Measurements from ENCODE around the gene NPIPB12.
"Not testable (repeated sequence)": the region's sequence is repeated elsewhere in the genome, so short reads cannot be mapped to it uniquely, and the experiment has no call there.

NPIPB12 gene

DNA sequence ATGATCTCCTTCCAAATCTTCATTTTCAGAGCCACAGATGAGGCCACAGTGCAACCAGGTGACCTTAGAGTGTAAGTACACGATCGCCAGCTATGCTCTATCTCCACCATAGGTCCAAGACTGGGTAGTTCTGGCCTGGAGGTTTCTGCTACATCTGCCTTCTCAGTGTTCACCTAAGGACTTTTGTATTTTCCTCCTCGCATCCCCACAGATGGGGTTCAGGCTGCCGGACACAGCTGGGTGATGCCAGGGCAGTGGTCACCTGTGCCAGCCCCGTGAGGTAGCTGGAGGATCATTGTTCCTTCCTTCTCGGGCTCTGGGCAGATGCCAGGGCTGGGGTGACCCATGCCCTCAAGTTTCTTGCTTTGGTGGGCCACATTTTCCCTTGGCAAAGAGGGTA lies at the start of gene NPIPB12:
TSS of gene NPIPB12 (minus strand) at position 101 of the 400 bp plus-strand sequence.
- not testable (repeated sequence) for DNase-seq (ENCODE audit: low spot score)

DNA sequence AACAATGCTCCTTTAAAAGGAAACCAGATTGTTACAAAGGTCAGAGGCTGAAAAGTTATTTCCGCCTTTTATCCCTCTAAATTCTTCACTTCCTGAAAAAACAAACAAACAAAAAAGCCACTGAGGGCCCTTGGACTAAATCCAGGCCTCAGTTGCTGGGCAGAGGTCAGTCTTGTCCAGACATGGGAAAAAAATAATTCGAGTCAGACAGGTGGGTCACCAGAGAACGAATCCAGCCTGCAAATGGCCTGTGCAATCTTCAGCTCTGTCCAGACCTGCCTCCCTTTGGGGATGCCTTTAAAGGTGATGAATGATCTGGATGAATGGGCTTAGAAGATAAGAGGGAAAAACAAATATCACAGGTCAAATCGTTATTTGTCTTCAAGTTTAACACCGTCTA lies 15.3 kb upstream of the NPIPB12 start:
- DNase-seq (ENCODE audit: low spot score), result not testable (repeated sequence)

DNA sequence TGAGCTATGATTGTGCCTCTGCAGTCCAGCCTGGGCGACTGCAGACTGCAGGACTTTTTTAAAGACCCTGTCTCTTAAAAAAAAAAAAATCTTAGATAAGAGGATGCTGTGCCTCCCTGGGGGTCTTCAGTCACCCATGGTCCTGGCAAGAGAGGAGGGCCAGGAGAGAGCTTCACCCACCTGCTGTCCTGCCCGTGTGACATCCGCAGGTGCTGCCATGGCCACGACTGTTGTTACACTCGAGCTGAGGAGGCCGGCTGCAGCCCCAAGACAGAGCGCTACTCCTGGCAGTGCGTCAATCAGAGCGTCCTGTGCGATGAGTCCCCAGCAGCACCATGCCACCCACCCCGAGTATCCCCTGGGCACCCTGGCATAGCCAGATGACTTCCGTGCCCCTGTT lies 23.9 kb downstream of the NPIPB12 start:
- not testable (repeated sequence) for DNase-seq (ENCODE audit: low spot score)

DNA sequence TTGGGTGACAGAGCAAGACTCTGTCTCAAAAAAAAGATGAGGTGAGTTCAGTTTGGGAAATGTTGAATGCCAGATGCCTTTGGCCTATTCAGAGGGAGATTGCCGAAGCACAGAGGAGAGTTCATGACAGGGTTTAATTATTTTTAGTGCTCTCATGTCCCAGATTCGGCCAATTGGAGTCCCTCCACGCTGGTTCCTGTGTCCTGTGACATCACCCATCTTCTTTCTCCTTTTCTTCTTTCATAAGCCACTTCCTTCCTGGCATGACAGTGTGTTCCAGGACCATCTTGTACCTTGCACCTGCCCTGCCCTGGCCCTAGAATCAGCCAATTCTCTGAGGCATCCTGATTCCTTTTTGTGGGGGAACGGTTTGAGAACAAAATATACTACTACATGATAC lies 34.1 kb downstream of the NPIPB12 start:
- DNase-seq (ENCODE audit: low spot score), result not testable (repeated sequence)

DNA sequence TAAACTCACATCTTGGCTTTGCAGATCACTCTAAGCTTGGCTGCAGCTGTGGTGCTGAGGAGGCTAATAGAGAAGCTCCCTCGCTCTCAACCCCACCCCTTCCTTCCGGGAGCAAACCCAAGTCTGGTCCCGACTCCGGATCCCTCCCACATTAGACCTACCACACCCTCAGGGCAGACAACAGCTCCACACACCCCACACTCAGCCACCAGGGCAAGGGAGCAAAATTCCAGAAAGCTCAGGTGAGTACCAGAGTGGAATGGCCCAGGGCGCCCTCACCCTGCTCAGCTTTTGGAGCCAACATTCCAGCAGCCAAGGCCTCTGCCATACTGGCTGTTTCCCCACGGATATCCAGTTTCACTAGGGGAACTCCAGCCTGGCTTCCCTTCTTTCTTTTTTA lies 36.5 kb downstream of the NPIPB12 start:
- DNase-seq (ENCODE audit: low spot score), result not testable (repeated sequence)

DNA sequence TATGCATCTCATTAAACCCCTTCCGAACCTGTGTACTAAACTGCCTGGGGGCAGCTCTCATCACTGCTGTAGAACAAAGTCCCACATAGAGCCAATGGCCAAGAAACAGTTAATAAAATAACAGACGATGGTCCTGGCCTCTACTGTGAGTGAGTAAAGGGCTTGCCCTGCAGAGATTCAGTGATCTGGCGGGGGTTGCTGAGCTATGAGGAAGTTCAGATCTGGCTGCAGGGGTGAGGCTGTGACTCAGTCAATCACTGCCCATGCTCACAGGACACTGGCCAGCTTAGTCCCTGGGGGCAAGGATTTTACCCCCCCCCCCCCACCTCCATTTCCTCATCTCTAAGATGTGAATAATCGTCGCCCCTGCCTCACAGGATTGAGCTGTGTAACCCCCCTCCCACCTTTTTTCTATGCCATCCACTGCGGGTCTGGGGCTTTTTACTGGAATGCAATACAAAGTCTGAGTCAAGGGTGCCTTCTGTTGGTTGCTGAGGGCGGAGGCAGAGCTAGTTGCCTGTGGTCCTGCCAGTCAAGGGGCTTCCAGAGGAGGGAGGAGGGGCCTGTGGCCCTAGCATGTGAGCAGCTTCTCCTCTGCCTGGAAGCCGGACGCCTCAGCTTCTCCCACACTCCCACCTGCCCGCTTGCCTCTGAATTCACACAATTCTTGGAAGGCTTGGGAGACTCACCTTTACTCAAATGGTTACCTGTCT lies 38.4 kb downstream of the NPIPB12 start:
- DNase-seq (ENCODE audit: low spot score), result not testable (repeated sequence)

DNA sequence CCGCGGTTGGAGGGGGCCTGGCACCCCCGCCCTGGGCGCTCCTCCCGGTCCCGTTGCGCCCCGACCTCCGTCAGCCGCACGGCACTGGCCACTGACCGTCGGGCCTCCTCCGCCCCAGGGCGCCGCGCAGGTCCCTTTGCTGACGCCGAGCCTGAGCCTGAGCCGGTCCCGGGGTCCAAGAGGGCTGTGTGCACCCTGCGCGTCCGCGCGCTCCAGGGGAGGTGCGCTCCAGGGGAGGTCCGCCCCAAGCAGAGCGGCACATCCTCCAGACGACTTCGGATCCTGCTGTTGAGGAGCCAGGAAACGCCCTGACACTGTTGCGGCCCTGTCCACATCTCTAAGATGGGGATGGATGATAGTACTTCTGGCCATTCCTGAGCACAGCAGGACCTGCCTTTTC lies 39.3 kb downstream of the NPIPB12 start:
- DNase-seq (ENCODE audit: low spot score), result not testable (repeated sequence)

DNA sequence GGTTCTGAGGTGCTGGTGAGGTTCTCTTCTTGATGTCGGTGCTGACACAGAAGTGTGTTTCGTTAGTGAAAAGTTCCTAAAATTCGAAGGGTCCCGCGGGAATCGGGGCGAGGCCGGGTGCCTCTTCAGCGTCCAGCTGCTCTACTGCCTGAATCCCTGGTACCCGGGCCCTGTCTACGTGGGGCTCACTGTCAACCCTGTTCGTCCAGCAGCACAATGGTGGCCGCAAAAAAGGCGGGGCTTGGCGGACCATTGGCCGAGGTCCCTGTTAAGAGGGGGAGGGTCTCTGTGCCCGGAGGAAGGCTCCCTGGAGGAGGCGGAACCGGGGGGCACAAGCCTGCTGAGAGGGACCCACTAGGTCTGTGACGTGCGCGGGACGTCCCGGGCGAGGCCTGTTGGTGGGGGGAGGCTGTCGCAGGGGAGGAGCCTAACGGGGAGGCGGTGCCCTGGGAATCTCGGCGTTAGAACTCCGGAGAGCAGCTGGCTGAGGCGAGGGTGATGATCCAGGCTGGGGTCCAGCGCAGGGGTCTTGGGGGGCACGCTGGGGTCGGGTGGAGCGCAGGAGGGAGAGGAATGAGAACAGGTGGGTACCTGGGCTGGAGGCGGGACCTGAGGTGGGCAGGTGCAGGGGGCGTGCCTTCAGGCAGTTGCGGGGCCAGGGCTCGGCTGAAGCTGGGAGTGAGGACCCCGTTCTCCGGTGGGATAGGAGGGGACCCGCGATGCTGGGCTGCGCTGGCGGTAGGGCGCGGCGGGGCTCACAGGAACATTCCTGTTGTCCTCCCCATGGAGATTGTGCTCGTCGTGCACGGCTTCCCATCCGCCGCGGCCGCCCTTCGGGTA lies 40.0 kb downstream of the NPIPB12 start:
- not testable (repeated sequence) for DNase-seq (ENCODE audit: low spot score)

DNA sequence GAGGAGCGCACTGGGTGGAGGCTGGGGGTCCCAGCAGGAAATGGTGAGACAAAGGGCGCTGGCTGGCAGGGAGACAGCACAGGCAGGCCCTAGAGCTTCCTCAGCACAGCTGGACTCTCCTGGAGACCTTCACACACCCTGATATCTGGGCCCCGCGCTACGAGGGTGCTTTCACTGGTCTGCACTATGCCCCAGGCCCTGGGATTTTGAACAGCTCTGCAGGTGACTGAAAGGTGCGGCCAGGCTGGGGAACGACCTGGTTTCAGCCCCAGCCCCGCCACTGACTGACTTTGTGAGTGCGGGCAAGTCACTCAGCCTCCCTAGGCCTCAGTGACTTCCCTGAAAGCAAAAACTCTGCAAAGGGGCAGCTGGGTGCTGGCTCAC lies 45.6 kb downstream of the NPIPB12 start:
- not testable (repeated sequence) for DNase-seq (ENCODE audit: low spot score)

DNA sequence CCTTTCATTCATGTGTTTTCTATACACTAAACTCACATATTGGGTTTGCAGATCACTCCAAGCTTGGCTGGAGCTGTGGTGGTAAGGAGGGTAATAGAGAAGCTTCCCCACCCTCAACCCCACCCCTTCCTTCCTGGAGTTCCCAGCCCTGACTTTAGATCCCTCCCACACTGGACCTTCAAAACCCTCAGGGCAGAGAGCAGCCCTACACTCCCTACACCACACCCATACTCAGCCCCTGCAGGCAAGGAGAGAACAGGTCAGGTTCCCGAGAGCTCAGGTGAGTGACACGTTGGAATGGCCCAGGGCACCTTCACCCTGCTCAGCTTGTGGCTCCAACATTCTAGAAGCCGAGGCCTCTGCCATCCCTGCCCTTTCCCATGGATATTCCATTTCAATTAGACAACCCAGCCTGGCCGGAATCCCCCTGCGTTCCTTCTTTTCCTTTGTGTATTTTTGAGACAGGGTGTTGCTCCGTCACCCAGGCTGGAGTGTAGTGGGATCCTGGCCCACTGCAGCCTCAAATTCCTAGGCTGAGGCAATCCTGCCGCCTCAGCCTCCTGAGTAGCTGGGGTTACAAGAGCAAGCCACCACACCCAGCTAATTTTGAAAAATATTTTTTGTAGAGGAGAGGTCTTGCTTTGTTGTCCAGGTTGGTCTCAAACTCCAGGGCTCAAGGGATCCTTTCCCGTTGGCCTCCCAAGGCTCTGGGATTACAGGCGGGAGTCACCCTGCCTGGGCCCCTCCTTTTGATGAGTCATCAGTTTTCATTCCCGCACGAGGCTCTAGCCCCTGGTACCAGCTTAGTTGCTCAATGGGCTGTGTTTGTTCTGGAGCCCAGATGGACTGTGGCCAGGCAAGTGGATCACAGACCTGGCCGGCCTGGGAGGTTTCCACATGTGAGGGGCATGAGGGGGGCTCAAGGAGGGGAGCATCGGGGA lies 46.2 kb downstream of the NPIPB12 start, which contains the start of gene SULT1A4:
TSS of gene SULT1A4 (plus strand) at position 208 of the 941 bp plus-strand sequence. CDS start 1,473 bp downstream, outside the sequence.
- DNase-seq (ENCODE audit: low spot score), result not testable (repeated sequence)

DNA sequence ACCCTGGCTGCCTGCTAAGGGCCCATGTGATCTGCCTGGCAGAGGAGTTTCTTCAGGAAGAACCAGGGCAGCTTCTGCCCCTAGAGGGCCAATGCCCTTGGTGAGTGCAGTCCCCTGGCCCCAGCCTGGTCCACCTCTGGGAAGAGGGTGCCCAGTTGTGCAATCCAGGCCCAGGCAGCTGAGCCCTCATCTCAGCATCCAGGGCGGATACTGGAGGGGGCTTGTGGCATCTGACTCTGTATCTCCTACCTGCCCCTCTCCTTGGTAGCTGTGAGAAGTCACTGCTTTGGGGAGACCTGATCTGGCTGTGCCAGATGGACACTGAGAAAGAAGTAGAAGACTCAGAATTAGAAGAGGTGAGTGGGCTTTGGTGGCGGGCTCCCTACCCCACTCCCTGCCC lies 48.5 kb downstream of the NPIPB12 start:
- not testable (repeated sequence) for DNase-seq (ENCODE audit: low spot score)

DNA sequence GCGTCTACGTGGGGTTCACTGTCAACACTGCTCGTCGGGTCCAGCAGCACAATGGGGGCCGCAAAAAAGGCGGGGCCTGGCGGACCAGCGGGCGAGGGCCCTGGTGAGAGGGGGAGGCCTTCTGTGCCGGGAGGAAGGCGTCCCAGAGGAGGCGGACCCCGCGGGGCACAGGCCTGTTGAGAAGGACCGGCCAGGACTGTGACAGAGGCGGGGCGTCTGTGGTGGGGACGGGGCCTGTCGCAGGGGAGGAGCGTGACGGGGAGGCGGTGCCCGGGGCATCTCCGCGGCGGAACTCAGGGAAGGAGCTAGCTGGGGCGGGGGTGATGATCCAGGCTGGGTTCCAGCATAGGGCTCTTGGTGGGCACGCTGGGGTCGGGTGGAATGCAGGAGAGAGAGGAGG lies 51.4 kb downstream of the NPIPB12 start:
- not testable (repeated sequence) for DNase-seq (ENCODE audit: low spot score)

DNA sequence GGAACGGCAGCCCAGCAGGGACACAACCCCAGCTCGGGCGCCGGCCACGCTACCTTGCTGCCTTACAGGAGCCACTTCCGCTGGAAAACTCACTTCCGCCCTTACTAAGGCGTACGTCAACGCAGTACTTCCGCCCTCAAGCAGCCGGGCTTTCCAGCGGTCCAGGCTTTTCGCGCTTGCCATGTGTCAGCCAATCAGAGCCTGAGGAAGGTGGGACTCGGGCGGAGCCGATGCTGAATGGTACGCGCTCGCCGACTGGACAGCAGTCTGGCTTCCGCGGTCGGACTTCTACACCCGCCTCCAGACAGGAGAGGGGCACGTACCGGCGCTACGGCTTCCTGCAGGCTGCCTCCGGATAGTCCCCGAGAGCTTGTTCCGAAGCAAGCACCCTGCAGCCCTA lies 51.9 kb downstream of the NPIPB12 start, which contains the start of the genes BOLA2 and SLX1B:
TSS of gene BOLA2 (minus strand) at position 83 of the 400 bp plus-strand sequence. CDS start 98 bp downstream, outside the sequence.
TSS of gene SLX1B (plus strand) at position 265 of the 400 bp plus-strand sequence.
- not testable (repeated sequence) for DNase-seq (ENCODE audit: low spot score)

DNA sequence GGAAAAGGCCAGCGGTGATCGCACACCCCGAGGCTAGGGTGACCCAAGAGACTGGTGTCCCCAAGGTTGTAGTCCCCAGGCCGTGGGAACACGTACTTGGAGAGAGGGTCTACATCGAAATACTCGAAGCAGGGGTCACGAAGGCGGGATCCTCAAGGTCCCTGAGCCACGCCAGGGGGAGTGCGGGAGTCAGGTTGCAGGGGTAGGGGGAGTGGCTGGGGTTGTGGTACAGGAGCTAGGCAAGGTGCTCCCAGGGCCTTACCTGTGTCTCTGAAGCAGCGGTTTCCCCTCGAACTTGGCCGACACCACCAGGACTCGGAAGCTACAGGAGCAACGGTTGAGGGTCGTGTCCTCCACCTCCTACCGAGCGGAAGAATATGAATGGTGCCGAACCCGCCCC lies 52.5 kb downstream of the NPIPB12 start:
- DNase-seq (ENCODE audit: low spot score), result not testable (repeated sequence)
